Endothelial cell of coronary artery (primary cell): Measurements from ENCODE around the gene FTL. TPM values are rescaled to one million over a fixed set of nuclear protein-coding genes. Genes with fewer than 3 reads are reported as not detected.

Experiments used
- total RNA-seq: library from RNA; depleted of rRNA; stranded (reverse); fragments of >200 nt; gene quantifications from 2 replicates; pipeline ENCODE4 v1.2.3, GENCODE V29; 2014

Gene FTL
- 714 and 907 TPM in 2 replicates for total RNA-seq

GRCh38 chr19:48965040-48965805 is at the start of gene FTL:
Gene FTL, plus strand, starts transcription at chr19:48965309. Its CDS starts 199 bp downstream, at chr19:48965508.

DNA sequence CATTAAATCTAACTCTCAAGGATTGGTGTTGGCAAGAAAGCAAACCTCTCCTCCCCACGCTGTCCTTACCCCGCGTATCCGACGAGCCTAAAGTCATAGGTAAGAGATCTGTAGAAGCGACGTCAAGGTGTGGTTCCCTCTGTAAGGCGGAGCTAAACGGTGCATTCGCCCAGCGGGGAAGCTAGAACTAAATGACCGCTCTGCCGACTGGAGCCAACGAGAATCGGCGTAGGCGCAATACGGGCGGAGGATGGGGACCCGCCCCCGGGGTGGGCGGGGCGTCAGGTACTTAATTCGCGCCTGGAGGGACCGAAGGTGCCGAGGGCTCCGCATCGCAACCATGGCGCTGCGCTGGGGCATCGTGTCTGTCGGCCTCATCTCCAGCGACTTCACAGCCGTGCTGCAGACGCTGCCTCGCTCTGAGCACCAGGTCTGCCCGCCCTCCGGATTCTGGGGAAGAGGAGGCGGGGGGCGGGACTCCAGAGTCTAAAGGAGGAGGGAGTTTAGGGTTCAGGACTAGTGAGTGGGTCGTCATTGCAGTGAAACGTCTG is 31.7 kb upstream of the FTL start, which contains the start of gene DHDH:
DHDH (plus strand) TSS at position 318 of the 551 bp plus-strand sequence; CDS start at position 341, 23 bp downstream.

DNA sequence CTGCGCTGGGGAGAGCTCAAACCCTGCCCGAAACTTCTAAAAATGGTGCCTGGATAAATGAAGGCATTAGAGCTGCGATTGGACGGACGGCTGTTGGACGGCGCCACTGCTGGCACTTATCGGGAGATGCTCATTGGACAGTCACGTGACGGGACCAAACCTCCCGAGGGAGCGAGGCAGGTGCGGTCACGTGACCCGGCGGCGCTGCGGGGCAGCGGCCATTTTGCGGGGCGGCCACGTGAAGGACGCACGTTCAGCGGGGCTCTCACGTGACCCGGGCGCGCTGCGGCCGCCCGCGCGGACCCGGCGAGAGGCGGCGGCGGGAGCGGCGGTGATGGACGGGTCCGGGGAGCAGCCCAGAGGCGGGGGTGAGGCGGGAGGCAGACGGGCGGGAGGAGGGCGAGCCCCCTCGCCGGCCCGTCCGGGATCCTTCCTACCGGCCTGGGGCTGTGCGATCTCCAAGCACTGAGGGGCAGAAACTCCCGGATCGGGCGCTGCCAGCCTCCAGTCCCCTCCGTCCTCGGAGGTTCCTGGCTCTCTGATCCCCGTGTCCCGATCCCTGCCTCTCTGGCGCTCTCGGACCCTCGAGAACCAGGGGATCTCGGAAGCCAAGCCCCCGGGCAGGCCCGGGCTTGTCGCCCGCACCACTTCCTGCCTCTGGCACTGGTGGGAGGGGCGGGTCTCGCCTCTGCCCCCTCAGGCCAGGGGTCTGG is 10.4 kb upstream of the FTL start, which contains the start of gene BAX:
BAX (plus strand) TSS at position 281 of the 713 bp plus-strand sequence; CDS start at position 335, 54 bp downstream.

GRCh38 chr19:48993175-48994034 is 28.3 kb downstream of the FTL start, which contains the start of the genes GYS1 and RUVBL2:
Gene GYS1, minus strand, starts transcription at chr19:48993309. Its CDS starts 197 bp downstream, at chr19:48993112.
Gene RUVBL2, plus strand, starts transcription at chr19:48993887. Its CDS starts 25 bp downstream, at chr19:48993912.

Other genes with a start within 250 kb of the FTL start
- gene MAMSTR, start 245.6 kb upstream of the FTL start, total RNA-seq = 0.09 and 0.38 TPM in 2 replicates
- gene RASIP1, start 224.7 kb upstream of the FTL start, total RNA-seq = 54.5 and 70.3 TPM in 2 replicates
- 0.27 and 0.38 TPM in 2 replicates for gene IZUMO1, start 218.4 kb upstream of the FTL start, total RNA-seq
- gene FUT1, start 212.7 kb upstream of the FTL start, total RNA-seq = 4.5 and 6.9 TPM in 2 replicates
- not detected in 2 replicates for gene FGF21, start 209.8 kb upstream of the FTL start, total RNA-seq
- gene BCAT2, start 154.3 kb upstream of the FTL start, total RNA-seq = 36.6 and 36.9 TPM in 2 replicates
- 4.6 and 4.9 TPM in 2 replicates for gene HSD17B14, start 128.8 kb upstream of the FTL start, total RNA-seq
- 1.2 and 3.2 TPM in 2 replicates for gene PLEKHA4, start 96.7 kb upstream of the FTL start, total RNA-seq
- gene PPP1R15A, start 92.9 kb upstream of the FTL start, total RNA-seq = 29.1 and 32.7 TPM in 2 replicates
- gene TULP2, start 66.6 kb upstream of the FTL start, total RNA-seq = not detected in 2 replicates
- gene NUCB1, start 65.0 kb upstream of the FTL start, total RNA-seq = 112 and 148 TPM in 2 replicates
- 0.18 TPM in 1 of 2 replicates, not detected in the other for gene DHDH, start 31.6 kb upstream of the FTL start, total RNA-seq
- 143 and 157 TPM in 2 replicates for gene BAX, start 10.4 kb upstream of the FTL start, total RNA-seq
- 27.3 and 31.8 TPM in 2 replicates for gene GYS1, start 28.0 kb downstream of the FTL start, total RNA-seq
- gene RUVBL2, start 28.6 kb downstream of the FTL start, total RNA-seq = 261 and 328 TPM in 2 replicates
- gene LHB, start 51.8 kb downstream of the FTL start, total RNA-seq = 0.19 TPM in 1 of 2 replicates, not detected in the other
- gene CGB3, start 59.0 kb downstream of the FTL start, total RNA-seq = not detected in 2 replicates
- gene CGB2, start 66.6 kb downstream of the FTL start, total RNA-seq = 0.19 TPM in 1 of 2 replicates, not detected in the other
- not detected in 2 replicates for gene CGB1, start 71.6 kb downstream of the FTL start, total RNA-seq
- not detected in 2 replicates for gene CGB5, start 78.5 kb downstream of the FTL start, total RNA-seq
- gene CGB8, start 83.8 kb downstream of the FTL start, total RNA-seq = not detected in 2 replicates
- gene CGB7, start 92.4 kb downstream of the FTL start, total RNA-seq = 0.09 TPM in 2 replicates
- gene NTF4, start 99.5 kb downstream of the FTL start, total RNA-seq = not detected in 2 replicates
- not detected in 2 replicates for gene KCNA7, start 107.4 kb downstream of the FTL start, total RNA-seq
- 181 and 227 TPM in 2 replicates for gene SNRNP70, start 120.1 kb downstream of the FTL start, total RNA-seq
- gene LIN7B, start 149.1 kb downstream of the FTL start, total RNA-seq = 2.1 and 4.7 TPM in 2 replicates
- 0.28 and 0.63 TPM in 2 replicates for gene C19orf73, start 153.8 kb downstream of the FTL start, total RNA-seq
- 3.2 and 4.2 TPM in 2 replicates for gene PPFIA3, start 154.2 kb downstream of the FTL start, total RNA-seq
- gene HRC, start 190.1 kb downstream of the FTL start, total RNA-seq = not detected in 2 replicates
- gene TRPM4, start 192.5 kb downstream of the FTL start, total RNA-seq = 15.0 and 17.3 TPM in 2 replicates